GM18858 (cell line): ENCODE data around the gene GABRP.
"Not testable (repeated sequence)": the region's sequence is repeated elsewhere in the genome, so short reads cannot be mapped to it uniquely, and the experiment has no call there.

Experiments
- ATAC-seq: cut with Tn5 transposase; IDR thresholded peaks from one replicate; pipeline ENCODE4 v1.9.1; 2021; ENCODE audit not compliant: unreplicated experiment

Gene GABRP

DNA sequence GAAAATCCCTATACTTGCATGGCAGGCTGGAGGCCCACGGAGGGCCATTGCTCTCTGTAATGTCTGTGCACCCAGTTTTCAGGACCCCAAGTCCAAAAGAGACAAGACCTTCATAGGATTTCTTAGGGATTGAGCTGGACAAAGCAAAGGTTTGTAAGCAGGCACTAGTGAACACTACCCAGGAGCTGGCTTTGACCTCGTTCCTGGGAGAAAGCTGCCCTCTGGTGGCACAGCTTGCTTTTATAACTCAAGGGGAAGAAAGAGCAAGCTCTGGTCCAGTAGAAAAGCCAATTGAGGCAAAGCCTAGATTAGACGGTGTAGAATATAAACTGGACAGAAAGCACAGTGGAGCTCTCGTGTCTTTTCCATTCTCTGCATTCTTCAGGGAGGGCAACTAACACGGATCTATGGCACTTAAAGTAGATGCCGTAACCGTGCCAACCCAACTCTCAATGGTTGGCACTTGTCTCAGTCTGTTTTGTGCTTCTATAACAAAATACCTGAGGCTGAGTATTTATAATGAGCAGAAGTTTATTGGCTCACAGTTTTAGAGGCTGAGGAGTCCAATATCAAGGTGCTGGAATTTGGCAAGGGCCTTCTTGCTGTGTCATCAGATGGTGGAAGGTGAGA is 7.9 kb downstream of the GABRP start:
- ATAC-seq: no peak

DNA sequence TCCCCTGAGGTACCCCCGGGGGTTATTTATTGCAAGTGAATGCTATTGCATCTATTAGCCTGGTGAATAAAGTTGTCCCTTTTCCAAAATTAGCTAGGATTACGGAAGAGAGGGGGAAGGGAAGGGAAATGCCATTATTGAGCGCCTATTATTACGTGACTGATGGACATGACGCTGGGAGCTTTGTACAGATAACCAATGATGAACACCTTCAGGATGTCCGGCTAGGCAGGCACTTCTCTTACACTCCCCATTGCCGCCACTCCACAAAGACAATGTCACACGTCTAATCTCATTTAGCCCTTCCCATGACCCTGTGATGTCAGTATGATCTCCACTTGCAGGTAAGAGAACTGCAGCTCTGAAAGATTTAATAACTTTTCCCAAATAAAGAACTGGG is 9.4 kb downstream of the GABRP start:
- no peak for ATAC-seq

- no peak for ATAC-seq
Observed at GRCh38 chr5:170795154-170795553, 11.6 kb downstream of the GABRP start.

GRCh38 chr5:170805666-170806065 is 22.1 kb downstream of the GABRP start:
- ATAC-seq: no peak

DNA sequence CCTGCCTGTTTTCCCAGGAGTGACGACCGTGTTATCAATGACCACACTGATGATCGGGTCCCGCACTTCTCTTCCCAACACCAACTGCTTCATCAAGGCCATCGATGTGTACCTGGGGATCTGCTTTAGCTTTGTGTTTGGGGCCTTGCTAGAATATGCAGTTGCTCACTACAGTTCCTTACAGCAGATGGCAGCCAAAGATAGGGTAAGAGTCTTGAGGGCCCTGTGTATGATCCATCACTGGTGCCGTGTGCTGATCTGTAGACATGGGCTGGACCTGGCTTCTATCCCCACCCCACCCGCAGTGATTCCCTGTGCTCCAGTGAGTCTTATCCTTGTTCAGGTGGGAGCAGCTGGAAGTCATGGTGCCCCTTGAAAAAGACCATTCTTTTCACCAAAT is 26.0 kb downstream of the GABRP start:
- ATAC-seq: no peak

- ATAC-seq: no peak
Observed at GRCh38 chr5:170811719-170812118, 28.2 kb downstream of the GABRP start.

DNA sequence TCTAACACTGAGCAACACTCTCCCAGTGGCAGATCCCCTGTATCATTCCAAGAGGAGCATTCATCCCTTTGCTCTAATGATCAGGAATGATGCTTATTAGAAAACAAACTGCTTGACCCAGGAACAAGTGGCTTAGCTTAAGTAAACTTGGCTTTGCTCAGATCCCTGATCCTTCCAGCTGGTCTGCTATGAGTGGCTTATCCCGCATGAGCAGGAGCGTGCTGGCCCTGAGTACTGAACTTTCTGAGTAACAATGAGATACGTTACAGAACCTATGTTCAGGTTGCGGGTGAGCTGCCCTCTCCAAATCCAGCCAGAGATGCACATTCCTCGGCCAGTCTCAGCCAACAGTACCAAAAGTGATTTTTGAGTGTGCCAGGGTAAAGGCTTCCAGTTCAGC is 29.7 kb downstream of the GABRP start:
- no peak for ATAC-seq

GRCh38 chr5:170817195-170817594 is 33.7 kb downstream of the GABRP start:
- no peak for ATAC-seq

DNA sequence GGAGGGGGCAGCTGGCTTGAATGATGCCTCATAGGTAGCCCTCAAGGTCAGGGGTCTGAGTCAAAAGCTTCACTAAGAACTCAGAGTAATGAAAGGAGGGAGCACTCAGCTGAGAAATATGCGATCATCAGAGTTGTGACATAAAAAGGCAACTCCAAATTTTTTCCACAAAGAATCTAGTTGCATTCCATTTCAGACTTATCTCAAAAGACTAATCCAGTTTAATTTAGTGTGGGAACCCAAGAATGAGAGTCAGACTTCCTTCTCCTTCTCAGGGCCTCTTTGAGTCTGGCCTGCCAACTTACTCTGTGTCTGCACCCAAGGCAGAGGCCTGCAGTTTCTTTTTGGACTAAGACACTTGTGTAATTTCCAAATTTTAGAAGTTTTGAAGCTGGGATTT is 34.7 kb downstream of the GABRP start:
- no peak for ATAC-seq

- ATAC-seq: no peak
Observed at GRCh38 chr5:170819824-170820223, 36.3 kb downstream of the GABRP start.

DNA sequence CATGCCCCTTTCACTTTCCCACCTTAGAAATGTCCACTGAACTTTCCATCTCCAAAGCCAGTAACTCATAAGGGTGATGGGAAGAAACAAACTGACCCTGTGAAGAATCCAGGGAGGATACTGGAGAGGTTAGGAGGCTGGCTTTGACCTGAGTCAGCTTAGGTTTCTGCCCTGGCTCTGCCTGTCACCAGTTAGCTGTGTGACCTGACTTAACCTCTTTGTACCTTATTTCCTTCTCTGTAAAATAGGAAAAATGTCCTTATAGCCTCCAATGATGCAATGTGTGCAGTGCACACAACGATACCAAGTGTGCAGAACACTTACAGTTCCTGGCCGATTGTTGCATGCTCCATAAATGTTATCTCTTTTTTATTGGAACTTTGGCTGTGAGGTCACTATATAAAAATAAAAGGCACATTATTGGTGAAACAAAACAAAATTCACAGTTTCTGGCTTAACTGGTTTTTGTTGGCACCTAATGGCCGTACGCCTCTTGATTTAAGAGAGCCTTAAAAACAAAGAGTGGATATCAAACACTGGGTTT is 37.8 kb downstream of the GABRP start:
- no peak for ATAC-seq

- no peak for ATAC-seq
Observed at GRCh38 chr5:170826117-170826516, 42.6 kb downstream of the GABRP start.

- ATAC-seq: no peak
Observed at GRCh38 chr5:170832241-170832640, 48.7 kb downstream of the GABRP start.

- ATAC-seq: not testable (repeated sequence)
Observed at GRCh38 chr5:170833981-170834380, 50.5 kb downstream of the GABRP start.

DNA sequence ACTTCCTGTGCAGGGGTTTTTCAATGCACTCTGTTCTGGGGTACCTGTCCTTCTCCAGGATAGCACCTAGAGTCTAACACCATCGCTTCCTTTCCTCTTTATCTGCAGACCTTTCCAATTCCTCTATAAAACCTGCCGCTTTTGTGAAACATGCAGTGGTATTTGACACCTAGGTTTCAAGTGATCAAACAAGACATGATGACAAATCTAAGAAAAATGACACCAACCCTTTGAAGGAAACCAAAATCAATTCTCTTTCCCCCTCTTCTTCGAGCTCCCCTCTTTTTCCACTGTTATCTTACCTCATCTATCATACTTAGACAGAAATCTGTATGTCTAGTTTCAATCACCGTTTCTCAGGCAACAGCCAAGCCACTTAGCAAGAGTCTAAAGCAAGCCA is 52.7 kb downstream of the GABRP start:
- ATAC-seq: no peak

GRCh38 chr5:170843870-170844269 is 60.3 kb downstream of the GABRP start:
- no peak for ATAC-seq

GRCh38 chr5:170844651-170845050 is 61.1 kb downstream of the GABRP start:
- no peak for ATAC-seq

- ATAC-seq: no peak
Observed at GRCh38 chr5:170846416-170846815, 62.9 kb downstream of the GABRP start.

DNA sequence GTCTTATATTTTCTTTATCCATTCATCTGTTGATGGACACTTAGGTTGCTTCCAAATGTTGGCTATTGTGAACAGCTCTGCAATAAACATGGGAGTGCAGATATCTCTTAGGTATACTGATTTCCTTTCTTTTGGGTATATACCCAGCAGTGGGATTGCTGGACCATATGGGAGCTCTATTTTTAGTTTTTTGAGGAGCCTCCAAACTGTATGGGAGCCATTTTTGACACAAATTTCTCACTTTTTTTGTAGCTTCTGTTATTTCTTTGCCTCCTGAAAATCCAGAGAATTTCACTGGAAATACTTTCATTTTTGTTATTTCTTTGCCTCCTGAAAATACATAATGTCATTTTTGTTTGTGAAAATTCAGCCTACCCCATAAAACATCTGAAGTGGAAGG is 63.3 kb downstream of the GABRP start:
- no peak for ATAC-seq

DNA sequence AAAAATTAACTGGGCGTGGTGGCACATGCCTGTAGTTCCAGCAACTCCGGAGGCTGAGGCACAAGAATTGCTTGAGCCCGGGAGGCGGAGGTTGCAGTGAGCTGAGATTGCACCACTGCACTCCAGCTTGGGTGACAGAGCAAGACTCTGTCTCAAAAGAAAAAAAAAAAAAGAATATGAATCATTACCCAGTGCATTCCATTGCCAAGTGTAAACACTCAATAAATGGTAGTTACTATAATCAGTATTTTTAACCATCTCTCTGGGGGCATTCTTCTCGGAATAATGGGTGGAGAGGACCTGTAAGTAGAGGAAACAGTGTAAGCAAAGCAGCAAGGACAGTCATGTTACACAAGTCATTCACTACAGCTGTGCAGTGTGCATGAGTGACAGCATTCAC is 64.5 kb downstream of the GABRP start:
- ATAC-seq: no peak

- ATAC-seq: no peak
Observed at GRCh38 chr5:170849374-170849773, 65.8 kb downstream of the GABRP start.

DNA sequence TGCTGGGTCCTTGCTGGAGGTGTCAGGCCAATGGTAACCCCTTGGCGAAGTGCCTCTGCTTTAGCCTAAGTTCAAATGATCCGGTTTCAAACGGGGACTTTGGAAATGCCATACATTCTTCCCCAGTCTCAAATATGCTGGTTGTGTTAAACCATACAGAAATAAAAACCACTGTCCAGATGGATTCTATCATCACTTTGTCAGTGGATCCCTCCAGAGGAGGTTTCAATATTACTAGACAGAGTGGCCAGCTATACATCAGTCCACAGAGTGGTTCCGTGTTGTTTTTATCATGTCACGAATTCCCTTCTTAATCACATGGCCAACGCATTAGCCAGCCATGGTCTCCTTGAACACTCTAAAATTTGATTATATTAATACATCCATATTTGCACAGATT is 71.0 kb downstream of the GABRP start:
- no peak for ATAC-seq

- no peak for ATAC-seq
Observed at GRCh38 chr5:170857066-170857465, 73.5 kb downstream of the GABRP start.
